OCI-LY3 (cell line): ENCODE measurements around the gene HELZ.
"Not testable (repeated sequence)": the region's sequence is repeated elsewhere in the genome, so short reads cannot be mapped to it uniquely, and the experiment has no call there.

Experiments
- H2AFZ ChIP-seq: fragments of 200-600, 300-600 bp; shearing (Covaris generic); 2 replicates; pipeline ENCODE4 v1.6.0; 2014; ENCODE audit warnings: antibody characterized with exemption, low read depth, low read length
- H3K27ac ChIP-seq: fragments of 200-600, 300-600 bp; sonication (generic); 2 replicates; pipeline ENCODE4 v1.5.1; 2014; ENCODE audit warnings: mild to moderate bottlenecking, low read length, moderate library complexity, mixed read lengths
- H3K27me3 ChIP-seq: fragments of 200-600, 300-600 bp; sonication (generic); 2 replicates; pipeline ENCODE4 v1.6.1; 2014; ENCODE audit warnings: low read depth, low read length, mixed read lengths
- H3K36me3 ChIP-seq: fragments of 200-600, 300-600 bp; sonication (generic); replicated peaks from 2 replicates; pipeline ENCODE3; 2014; ENCODE audit warnings: low read depth, low read length, mixed read lengths
- H3K4me1 ChIP-seq: fragments of 300-600, 200-600 bp; sonication (generic); 2 replicates; pipeline ENCODE4 v1.6.1; 2014; ENCODE audit warnings: low read length, mixed read lengths
- H3K4me2 ChIP-seq: fragments of 200-600, 300-600 bp; sonication (generic); 2 replicates; pipeline ENCODE4 v1.6.1; 2014; ENCODE audit warnings: low read length, mixed read lengths
- H3K4me3 ChIP-seq: fragments of 300-600, 200-600 bp; sonication (generic); 2 replicates; pipeline ENCODE4 v1.5.1; 2014; ENCODE audit warnings: antibody characterized with exemption, mild to moderate bottlenecking, low read length, moderate library complexity
- H3K79me2 ChIP-seq: fragments of 300-600, 200-600 bp; shearing (Covaris generic); 2 replicates; pipeline ENCODE4 v1.6.1; 2014; ENCODE audit warnings: mild to moderate bottlenecking, low read length, mixed read lengths
- H3K9ac ChIP-seq: fragments of 300-600, 200-600 bp; shearing (Covaris generic); 2 replicates; pipeline ENCODE4 v1.6.0; 2014; ENCODE audit warnings: mild to moderate bottlenecking, low read length, moderate library complexity
- H3K9me3 ChIP-seq: fragments of 200-600, 300-600 bp; shearing (Covaris generic); 2 replicates; pipeline ENCODE4 v1.6.1; 2014; ENCODE audit warnings: low read length, mixed read lengths; ENCODE audit not compliant: insufficient read depth
- H4K20me1 ChIP-seq: fragments of 200-600, 300-600 bp; sonication (generic); 2 replicates; pipeline ENCODE4 v1.6.1; 2016; ENCODE audit warnings: low read length, mixed read lengths; ENCODE audit not compliant: insufficient read depth
- EZH2phosphoT487 ChIP-seq: fragments of 200-600 bp; shearing (Covaris generic); IDR thresholded peaks from 2 replicates; pipeline ENCODE4 v1.6.1; 2018; ENCODE audit warnings: antibody characterized with exemption, mixed run types, low read depth
- TF ChIP-seq, protein P1 (sequence below): fragments of 200-600, 300-600 bp; sonication (generic); IDR thresholded peaks from 2 replicates; pipeline ENCODE4 v1.5.1; 2014; ENCODE audit warnings: antibody characterized with exemption, low read length, low read depth

Gene HELZ

DNA sequence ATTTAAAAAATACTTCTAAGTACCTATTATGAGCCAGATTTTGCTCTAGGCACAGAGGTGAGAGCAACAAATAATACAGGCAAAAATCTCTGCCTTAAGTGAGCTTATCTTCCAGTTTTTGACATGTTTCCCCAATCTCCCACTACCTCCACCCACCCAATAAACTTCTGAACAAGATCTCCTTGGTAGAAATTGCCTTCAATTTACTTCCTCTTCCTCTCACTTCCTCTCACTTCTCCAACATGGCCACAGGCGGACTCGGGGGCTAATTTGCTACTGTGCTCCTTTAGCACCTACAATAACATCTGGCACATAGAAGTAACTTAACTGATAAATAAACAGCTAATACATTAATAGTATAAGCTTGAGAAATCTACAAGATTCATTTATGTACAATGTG is 118.0 kb downstream of the HELZ start:
- H3K27ac ChIP-seq = no peak overlapping the region
- no peak overlapping the region for H3K4me3 ChIP-seq
- H3K36me3 ChIP-seq = peaks cover 6% of the 10 kb centered on the region
- TF ChIP-seq, protein P1, sequence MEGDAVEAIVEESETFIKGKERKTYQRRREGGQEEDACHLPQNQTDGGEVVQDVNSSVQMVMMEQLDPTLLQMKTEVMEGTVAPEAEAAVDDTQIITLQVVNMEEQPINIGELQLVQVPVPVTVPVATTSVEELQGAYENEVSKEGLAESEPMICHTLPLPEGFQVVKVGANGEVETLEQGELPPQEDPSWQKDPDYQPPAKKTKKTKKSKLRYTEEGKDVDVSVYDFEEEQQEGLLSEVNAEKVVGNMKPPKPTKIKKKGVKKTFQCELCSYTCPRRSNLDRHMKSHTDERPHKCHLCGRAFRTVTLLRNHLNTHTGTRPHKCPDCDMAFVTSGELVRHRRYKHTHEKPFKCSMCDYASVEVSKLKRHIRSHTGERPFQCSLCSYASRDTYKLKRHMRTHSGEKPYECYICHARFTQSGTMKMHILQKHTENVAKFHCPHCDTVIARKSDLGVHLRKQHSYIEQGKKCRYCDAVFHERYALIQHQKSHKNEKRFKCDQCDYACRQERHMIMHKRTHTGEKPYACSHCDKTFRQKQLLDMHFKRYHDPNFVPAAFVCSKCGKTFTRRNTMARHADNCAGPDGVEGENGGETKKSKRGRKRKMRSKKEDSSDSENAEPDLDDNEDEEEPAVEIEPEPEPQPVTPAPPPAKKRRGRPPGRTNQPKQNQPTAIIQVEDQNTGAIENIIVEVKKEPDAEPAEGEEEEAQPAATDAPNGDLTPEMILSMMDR = no peak
- TF ChIP-seq EZH2phosphoT487 = no peak
- H3K9me3 ChIP-seq = no peaks in the 10 kb centered on the region
- H3K4me1 ChIP-seq = no peaks in the 10 kb centered on the region
- H3K4me2 ChIP-seq = no peak overlapping the region
- no peak overlapping the region for H3K9ac ChIP-seq
- H2AFZ ChIP-seq = no peak overlapping the region
- H4K20me1 ChIP-seq = no peaks in the 10 kb centered on the region
- no peaks in the 10 kb centered on the region for H3K79me2 ChIP-seq
- no peaks in the 10 kb centered on the region for H3K27me3 ChIP-seq

DNA sequence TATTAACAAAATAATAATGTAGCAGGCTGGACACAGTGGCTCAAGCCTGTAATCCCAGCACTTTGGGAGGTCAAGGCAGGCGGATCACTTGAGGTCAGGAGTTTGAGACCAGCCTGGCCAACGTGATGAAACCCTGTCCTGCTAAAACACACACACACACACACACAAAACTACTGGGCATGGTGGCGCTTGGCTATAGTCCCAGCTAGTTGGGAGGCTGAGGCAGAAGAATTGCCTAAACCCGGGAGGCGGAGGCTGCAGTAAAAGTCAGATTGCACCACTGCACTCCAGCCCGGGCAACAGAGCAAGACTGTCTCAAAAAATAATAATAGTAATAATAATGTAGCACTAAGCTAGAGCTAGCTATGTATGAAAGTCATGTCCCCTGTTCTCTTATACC is 118.5 kb downstream of the HELZ start:
- not testable (repeated sequence) for H3K79me2 ChIP-seq, H3K36me3 ChIP-seq, H2AFZ ChIP-seq, H3K4me3 ChIP-seq, H4K20me1 ChIP-seq, H3K4me1 ChIP-seq, H3K4me2 ChIP-seq, H3K27me3 ChIP-seq, H3K9me3 ChIP-seq, H3K9ac ChIP-seq, H3K27ac ChIP-seq

DNA sequence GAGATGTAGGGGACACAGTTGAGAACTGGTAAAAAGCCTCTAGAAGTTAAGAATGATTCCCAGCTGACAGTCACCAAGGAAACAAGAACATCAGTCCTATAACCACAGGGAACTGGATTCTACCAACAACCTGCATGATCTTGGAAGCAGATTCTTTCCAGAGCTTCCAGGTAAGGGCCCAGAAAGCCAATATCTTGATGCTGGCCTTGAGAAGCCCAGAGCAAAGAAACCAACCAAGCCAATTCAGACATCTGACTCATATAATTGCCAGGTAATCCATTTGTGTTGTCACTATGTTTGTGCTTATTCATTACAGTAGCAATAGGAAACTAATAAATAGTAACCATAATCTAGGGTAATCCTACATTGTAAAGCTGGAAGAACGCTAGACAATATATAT is 119.1 kb downstream of the HELZ start:
- Histone ChIP-seq H3K4me3 (no peak overlapping the region), H3K9me3 (no peaks in the 10 kb centered on the region), H3K79me2 (no peaks in the 10 kb centered on the region), H3K4me1 (no peaks in the 10 kb centered on the region), H2AFZ (no peak overlapping the region), H3K27me3 (no peaks in the 10 kb centered on the region), H4K20me1 (no peaks in the 10 kb centered on the region), H3K4me2 (no peak overlapping the region), H3K27ac (no peak overlapping the region), H3K36me3 (peaks cover 11% of the 10 kb centered on the region), H3K9ac (no peak overlapping the region)
- TF ChIP-seq, protein P1 = no peak
- TF ChIP-seq EZH2phosphoT487 = no peak

DNA sequence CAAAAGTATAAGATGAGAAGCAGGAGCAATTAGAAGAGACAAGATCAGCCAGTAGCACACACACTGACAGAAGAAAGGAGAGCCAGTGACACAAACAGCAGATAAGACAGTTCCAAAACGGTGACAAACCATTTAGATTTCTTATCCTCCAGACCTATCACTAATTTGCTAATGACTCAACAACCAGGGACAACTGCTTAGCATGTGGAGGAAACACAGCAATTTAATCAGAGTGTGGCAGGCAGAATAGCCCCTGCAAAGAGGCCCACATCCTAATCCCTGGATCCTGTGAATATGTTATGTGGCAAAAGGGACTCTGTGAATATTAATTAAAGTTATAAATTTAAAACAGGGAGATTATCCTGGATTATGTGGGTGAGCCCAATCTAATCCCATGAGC is 119.6 kb downstream of the HELZ start:
- H3K27me3 ChIP-seq = no peaks in the 10 kb centered on the region
- no peaks in the 10 kb centered on the region for H3K4me1 ChIP-seq
- no peak overlapping the region for H3K4me2 ChIP-seq
- H3K36me3 ChIP-seq = peaks cover 15% of the 10 kb centered on the region
- H2AFZ ChIP-seq = no peak overlapping the region
- no peaks in the 10 kb centered on the region for H3K79me2 ChIP-seq
- TF ChIP-seq, protein P1 = no peak
- no peak for TF ChIP-seq EZH2phosphoT487
- H3K27ac ChIP-seq = no peak overlapping the region
- no peak overlapping the region for H3K9ac ChIP-seq
- no peaks in the 10 kb centered on the region for H3K9me3 ChIP-seq
- no peaks in the 10 kb centered on the region for H4K20me1 ChIP-seq
- H3K4me3 ChIP-seq = no peak overlapping the region
